ENCODE data around the gene TRIM63.
A peak's percentile ranks its signal among the peaks of the same experiment; 100 is the strongest.
"Not testable (repeated sequence)": the region's sequence is repeated elsewhere in the genome, so short reads cannot be mapped to it uniquely, and the experiment has no call there.

TRIM63 gene

DNA sequence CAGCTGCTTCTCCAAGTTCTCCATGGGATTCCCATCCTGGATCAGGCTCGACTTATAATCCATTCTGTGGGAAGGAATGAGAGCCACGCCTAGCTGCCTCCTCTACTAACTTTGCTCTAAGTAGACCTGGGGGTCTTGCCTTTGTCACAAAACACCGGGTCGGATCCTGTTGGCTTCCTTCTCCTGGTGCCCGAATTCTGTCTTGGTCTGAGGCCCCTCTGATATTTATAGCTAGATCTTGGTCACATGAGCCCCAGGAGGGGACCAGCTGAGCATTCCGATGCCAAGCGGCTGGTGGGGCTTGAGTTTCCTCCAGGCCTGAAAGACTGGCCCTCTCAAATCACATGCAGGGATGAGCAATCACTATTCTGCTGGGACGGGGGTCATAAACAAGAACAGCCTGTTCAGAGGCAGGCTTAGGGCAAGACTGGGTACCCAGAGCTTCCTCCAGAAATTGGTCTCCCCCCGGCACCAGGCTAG lies at the start of gene TRIM63:
TSS of gene TRIM63 (minus strand) at position 199 of the 480 bp plus-strand sequence. CDS start at position 63, 136 bp downstream.
- Mint-ChIP-seq H3K27ac (no peak within 1 kb of the TSS), H3K9me3 (ENCODE audit: low read depth) (no peaks in the 10 kb centered on the region), H3K4me1 (ENCODE audit: low read depth) (no peaks in the 10 kb centered on the region), H3K27me3 (no peaks in the 10 kb centered on the region), H3K36me3 (no peaks in the 10 kb centered on the region), H3K4me3 (no peak within 1 kb of the TSS)

DNA sequence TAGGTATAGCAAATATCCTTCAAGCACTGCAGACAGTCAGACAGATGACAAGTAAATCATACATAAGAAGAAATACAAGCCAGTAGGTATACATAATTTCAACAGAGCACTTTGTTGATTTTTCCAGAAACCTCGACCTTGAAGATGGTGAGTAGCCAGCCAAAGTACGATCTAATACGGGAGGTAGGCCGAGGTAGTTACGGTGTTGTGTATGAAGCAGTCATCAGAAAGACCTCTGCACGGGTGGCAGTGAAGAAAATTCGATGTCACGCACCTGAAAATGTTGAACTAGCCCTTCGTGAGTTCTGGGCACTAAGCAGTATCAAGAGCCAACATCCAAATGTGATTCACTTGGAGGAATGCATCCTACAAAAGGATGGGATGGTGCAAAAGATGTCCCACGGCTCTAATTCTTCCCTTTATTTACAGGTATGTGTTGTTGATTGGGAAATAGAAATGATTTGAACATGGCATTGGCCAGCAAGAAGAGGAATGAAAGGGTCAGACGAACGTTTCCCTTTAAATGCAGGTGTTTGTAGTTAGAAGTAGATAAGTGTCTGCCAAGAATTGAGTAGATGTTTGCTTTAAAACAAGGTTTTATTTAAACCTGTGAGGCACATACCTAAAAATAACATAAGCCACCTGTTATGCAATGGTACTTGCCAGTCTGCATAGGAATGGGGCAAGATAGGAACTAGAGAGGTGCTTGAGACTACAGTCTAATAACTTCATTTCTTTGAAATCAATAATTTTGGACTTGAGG lies 46.9 kb upstream of the TRIM63 start:
- Mint-ChIP-seq H3K4me1 (ENCODE audit: low read depth) (peaks cover 41% of the 10 kb centered on the region), H3K9me3 (ENCODE audit: low read depth) (no peaks in the 10 kb centered on the region), H3K36me3 (no peaks in the 10 kb centered on the region), H3K4me3 (peak overlapping the region; percentile 4), H3K27ac (no peak overlapping the region), H3K27me3 (no peaks in the 10 kb centered on the region)

DNA sequence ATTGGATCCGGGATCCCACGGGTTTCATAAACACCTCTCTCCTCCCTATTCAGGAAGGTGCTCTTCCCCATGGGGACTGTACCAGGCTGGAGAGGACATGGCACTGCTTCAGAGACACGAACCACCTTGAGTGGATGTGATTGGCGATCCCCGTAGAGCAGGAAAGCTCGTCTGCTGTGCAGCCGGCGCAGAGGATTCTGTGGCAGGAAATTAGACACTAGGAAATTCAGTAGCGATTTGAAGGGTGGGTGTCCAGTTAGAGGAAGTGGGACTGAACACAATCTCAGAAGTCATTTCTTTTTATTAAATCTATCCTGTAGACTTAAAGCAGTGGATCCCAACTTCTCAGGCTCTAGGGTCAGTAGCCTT lies 45.0 kb upstream of the TRIM63 start:
- Mint-ChIP-seq H3K4me1 (ENCODE audit: low read depth) (peaks cover 30% of the 10 kb centered on the region), H3K4me3 (peak overlapping the region; percentile 94), H3K36me3 (no peaks in the 10 kb centered on the region), H3K27ac (peak overlapping the region; percentile 85), H3K9me3 (ENCODE audit: low read depth) (no peaks in the 10 kb centered on the region), H3K27me3 (no peaks in the 10 kb centered on the region)

DNA sequence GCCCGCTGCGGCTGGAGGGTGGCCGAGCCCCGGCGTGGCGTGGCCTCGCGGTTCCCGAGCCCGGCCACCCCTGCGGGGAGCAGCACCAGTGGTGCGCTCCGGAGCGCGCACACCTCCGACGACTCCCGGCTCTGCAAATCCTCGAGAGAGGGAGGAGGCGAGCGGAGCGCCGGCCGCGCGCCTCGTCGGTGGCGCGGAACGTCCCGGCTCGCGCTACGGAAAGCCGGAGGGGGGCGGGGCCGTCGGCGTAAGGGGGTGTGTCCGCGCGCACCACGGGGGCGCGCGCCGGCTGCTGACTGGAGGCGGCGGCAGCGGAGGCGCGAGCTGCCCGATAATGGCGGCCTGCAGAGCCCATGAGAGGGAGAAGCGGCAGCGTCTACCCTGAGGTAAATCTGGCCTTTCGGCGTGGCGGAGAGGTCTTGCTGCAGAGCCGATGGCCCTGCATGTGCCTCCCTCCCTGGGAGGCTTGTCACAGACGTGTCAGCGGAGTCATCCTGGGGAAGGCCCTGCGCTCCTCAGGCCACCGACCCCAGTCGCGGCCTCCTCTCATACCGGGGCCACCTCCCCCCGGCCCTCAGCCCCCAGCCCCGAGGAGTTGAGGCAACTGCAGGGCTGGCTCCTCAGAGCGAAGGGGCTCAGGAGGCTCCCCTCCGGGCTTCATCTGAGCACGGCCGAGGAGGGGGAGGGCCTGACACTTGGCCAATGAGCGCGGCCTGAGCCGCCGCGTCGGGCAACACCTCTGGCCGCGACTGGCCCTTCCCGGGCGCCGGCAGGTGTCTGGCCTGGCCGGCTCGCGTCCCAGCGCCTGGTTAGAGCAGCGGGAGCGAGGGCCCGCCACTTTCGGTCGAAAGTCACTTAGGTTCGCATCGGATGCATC lies 44.3 kb upstream of the TRIM63 start, which contains the start of gene PDIK1L:
TSS of gene PDIK1L (plus strand) at position 295 of the 877 bp plus-strand sequence. CDS start 2,485 bp downstream, outside the sequence.
- Mint-ChIP-seq H3K36me3 (no peaks in the 10 kb centered on the region), H3K4me1 (ENCODE audit: low read depth) (peaks cover 28% of the 10 kb centered on the region), H3K27me3 (no peaks in the 10 kb centered on the region), H3K4me3 (peak within 1 kb of the TSS; percentile 94), H3K27ac (peak within 1 kb of the TSS; percentile 90), H3K9me3 (ENCODE audit: low read depth) (no peaks in the 10 kb centered on the region)

DNA sequence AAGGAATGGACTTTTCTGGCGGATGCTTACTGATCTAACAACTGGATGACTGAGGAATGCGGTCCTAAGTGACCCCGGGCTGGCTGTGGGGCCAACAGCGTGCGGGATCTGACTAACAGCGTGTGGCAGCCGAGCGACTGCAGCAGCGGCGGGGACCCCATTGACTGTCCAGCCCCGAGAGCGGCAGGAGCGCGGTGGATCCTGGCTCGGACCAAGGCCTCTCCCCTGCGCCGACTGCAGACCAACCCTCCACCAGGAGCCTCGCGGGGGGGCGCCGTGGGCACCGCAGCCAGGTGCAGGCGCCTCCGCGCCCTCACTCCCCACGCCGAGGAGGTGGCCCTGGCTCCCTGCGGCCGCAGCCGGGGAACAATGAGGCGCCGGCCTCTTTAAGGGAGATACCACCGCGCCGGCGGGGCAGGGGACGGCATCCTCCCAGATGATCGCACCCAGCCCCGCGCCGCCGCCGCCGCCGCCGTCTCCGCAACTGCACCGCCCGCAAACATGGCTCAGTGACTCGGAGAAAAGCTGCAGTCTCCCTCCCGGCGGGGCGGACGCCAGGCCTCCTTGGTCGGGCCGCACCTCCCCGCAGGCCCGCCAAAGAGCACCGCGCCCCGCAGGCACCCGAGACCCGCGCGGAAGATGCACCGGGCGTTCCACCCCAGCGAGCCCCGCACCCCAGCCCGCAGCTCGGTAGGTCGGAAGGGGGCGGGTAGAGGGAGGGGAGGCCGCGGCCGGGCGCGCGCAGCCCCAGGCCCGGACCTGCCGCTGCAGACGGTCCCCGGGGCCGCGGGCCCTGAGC lies 43.5 kb upstream of the TRIM63 start:
- Mint-ChIP-seq H3K4me3 (peak overlapping the region; percentile 90), H3K4me1 (ENCODE audit: low read depth) (peaks cover 28% of the 10 kb centered on the region), H3K36me3 (no peaks in the 10 kb centered on the region), H3K27ac (peak overlapping the region; percentile 74), H3K9me3 (ENCODE audit: low read depth) (no peaks in the 10 kb centered on the region), H3K27me3 (no peaks in the 10 kb centered on the region)

DNA sequence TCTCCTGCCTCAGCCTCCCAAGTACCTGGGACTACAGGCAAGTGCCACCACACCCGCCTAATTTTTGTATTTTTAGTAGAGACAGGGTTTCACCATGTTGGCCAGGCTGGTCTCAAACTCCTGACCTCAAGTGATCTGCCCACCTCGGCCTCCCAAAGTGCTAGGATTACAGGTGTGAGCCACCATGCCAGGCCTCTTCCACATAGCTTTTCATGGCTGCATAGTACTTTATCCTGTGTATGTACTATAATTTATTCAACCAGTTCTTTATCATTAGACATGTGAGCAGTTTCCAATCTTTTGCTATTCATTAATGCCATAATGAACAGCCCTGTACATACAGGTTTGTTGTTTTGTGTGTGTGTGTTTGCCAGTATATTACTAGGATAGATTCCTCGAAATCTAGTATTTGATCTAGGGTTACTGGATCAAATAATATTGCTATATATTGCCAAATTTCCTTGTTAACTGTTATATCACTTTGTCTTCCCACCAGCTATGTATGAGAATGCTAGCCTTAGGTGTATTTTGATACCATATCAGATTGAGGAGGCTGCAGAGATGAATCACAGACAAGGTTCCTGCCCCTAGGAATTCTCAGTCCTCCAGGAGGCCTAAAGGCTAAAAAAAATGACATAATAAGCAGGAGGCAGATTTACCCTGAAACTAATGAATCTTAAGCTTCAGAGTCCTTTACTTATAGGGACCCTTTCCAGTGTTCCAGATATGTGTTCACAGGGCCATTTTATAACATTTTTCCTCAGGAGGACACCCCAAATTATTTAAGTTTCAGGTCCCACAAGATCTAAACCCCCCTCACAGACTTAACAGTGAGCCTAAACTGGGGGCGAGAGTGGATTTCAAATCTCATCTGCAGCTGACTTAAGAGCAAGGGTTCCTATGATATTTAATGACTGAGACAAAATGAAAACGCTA lies 42.1 kb upstream of the TRIM63 start:
- peaks cover 28% of the 10 kb centered on the region for H3K4me1 Mint-ChIP-seq (ENCODE audit: low read depth)
- H3K27ac Mint-ChIP-seq: no peak overlapping the region
- H3K36me3 Mint-ChIP-seq: no peaks in the 10 kb centered on the region
- no peaks in the 10 kb centered on the region for H3K9me3 Mint-ChIP-seq (ENCODE audit: low read depth)
- no peaks in the 10 kb centered on the region for H3K27me3 Mint-ChIP-seq
- H3K4me3 Mint-ChIP-seq: peak overlapping the region; percentile 90

DNA sequence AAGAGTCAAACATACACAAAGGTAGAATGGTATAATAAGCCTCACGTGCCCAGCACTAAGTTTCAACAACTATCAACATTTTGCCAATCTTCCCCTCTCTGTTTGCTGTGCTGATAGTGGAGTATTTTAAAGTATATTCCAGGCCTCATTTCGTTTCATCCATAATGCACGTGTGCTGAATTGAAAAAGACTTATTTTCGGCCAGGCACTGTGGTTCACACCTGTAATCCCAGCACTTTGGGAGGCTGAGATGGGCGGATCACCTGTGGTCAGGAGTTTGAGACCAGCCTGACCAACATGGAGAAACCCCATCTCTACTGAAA lies 37.8 kb upstream of the TRIM63 start:
- not testable (repeated sequence) for H3K4me3 Mint-ChIP-seq; H3K27me3 Mint-ChIP-seq; H3K9me3 Mint-ChIP-seq (ENCODE audit: low read depth); H3K36me3 Mint-ChIP-seq; H3K4me1 Mint-ChIP-seq (ENCODE audit: low read depth); H3K27ac Mint-ChIP-seq

DNA sequence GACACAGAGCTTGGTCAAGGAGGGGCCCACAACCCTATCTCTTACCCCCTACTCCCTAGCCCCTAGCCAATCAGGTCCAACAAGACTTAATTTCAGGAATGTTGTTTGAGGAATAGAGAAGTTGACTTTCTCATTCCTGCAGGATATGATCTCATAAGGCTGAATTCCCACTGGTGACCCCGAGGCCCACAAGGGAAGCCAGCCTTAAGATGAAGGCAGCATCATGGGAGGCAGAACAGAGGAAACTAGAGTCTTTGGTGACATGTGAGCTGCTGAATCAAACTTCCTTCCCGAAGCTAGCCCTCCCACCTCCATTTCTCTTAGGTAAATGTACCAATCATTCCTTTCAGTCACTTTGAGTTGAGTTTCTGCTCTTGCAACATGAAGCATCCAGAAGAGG lies 35.1 kb upstream of the TRIM63 start:
- Mint-ChIP-seq H3K27ac (no peak overlapping the region), H3K9me3 (ENCODE audit: low read depth) (no peaks in the 10 kb centered on the region), H3K27me3 (no peaks in the 10 kb centered on the region), H3K4me3 (no peak overlapping the region), H3K36me3 (no peaks in the 10 kb centered on the region), H3K4me1 (ENCODE audit: low read depth) (peaks cover 4% of the 10 kb centered on the region)

DNA sequence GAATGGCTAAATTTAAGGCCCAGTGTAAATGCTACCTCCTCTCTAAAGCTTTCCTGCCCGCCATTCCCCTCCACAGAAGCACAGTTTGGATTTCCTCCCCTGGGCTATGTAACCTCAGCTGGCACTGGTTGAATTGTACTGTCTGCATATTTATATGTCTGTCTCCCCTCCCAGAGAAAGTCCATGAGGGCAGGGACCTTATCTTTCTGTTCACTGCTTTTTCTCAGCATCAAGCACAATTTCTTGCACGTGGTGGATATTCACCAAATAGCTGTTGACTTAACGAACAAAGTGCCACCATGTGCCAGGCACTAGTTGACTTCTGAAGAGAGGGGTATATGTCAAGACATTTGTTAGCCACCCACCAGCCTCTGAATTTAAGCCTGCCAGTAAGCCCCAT lies 34.7 kb upstream of the TRIM63 start:
- Mint-ChIP-seq H3K36me3 (no peaks in the 10 kb centered on the region), H3K4me1 (ENCODE audit: low read depth) (peaks cover 4% of the 10 kb centered on the region), H3K4me3 (no peak overlapping the region), H3K9me3 (ENCODE audit: low read depth) (no peaks in the 10 kb centered on the region), H3K27me3 (no peaks in the 10 kb centered on the region), H3K27ac (no peak overlapping the region)

DNA sequence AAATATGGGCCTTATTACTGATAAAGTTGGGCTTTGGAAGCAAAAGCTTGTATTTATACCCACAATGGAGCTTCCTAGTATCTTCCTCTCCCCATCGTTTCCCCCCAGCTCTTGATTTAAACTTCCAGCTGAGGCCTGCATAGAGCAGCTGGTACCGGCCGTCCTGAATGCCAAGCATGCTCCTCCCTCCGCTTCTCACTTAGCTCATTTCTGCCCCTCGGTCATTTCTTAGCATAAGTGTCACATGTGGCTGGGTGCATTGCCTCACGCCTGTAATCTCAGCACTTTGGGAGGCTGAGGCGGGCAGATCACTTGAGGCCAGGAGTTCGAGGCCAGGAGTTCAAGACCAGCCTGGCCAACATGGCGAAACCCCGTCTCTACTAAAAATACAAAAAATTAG lies 32.8 kb upstream of the TRIM63 start:
- H3K27ac Mint-ChIP-seq; H3K36me3 Mint-ChIP-seq; H3K27me3 Mint-ChIP-seq; H3K9me3 Mint-ChIP-seq (ENCODE audit: low read depth); H3K4me3 Mint-ChIP-seq; H3K4me1 Mint-ChIP-seq (ENCODE audit: low read depth): not testable (repeated sequence)

DNA sequence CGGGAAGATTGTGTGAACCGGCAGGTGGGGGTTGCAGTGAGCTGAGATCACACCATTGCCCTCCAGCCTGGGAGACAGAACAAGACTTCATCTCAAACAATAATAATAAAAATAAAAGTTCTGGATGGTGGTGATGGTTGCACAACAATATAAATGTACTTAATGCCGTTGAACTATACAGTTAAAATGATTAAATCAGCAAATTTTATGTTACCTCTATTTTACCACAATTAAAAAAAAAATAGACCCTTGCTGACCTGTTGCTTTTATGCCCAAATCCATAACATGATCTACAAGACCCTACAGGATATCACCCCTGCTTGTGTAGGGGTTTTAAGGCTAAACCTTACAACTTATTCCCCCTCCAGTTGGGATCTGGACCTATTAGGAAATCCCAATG lies 32.4 kb upstream of the TRIM63 start:
- H3K27me3 Mint-ChIP-seq: no peaks in the 10 kb centered on the region
- no peaks in the 10 kb centered on the region for H3K9me3 Mint-ChIP-seq (ENCODE audit: low read depth)
- no peak overlapping the region for H3K27ac Mint-ChIP-seq
- H3K4me3 Mint-ChIP-seq: no peak overlapping the region
- no peaks in the 10 kb centered on the region for H3K4me1 Mint-ChIP-seq (ENCODE audit: low read depth)
- no peaks in the 10 kb centered on the region for H3K36me3 Mint-ChIP-seq

DNA sequence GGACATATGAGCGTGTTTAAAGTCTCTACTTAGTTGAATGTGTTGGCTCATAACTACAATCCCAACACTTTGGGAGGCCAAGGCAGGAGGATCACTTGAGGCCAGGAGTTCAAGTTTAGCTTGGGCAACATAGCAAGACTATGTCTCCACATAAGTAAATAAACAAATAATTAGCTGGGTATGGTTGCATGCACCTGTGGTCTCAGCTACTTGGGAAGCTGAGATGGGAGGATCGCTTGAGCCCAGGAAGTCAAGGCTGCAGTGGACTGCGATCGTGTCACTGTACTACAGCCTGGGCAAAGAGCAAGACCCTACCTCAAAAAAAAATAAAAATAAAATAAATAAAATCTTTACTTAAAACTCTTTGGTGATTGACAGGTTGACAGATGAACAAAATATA lies 31.2 kb upstream of the TRIM63 start:
- no peaks in the 10 kb centered on the region for H3K9me3 Mint-ChIP-seq (ENCODE audit: low read depth)
- no peaks in the 10 kb centered on the region for H3K27me3 Mint-ChIP-seq
- no peak overlapping the region for H3K4me3 Mint-ChIP-seq
- H3K4me1 Mint-ChIP-seq (ENCODE audit: low read depth): no peaks in the 10 kb centered on the region
- no peaks in the 10 kb centered on the region for H3K36me3 Mint-ChIP-seq
- H3K27ac Mint-ChIP-seq: no peak overlapping the region

DNA sequence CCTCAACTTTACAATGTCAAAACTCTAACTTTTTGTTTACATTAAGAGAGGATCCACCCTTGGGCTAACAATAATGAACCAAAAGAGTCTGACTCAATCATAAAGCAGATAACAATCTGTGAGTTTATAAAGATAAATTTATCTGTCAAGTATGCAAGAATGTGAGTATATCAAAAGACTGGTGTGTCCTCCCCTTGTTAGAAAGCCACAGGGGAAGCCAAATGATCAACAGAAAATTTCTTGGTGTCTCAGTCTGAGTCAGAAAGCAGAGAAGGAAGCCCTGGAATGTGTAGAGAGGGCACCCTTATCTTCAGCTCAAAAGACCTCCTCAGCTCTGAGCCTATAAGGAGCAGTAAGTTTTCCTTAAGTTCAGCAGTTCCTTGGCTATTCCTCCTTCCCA lies 30.3 kb upstream of the TRIM63 start:
- Mint-ChIP-seq H3K27ac (no peak overlapping the region), H3K36me3 (no peaks in the 10 kb centered on the region), H3K9me3 (ENCODE audit: low read depth) (no peaks in the 10 kb centered on the region), H3K4me3 (no peak overlapping the region), H3K27me3 (peaks cover 2% of the 10 kb centered on the region), H3K4me1 (ENCODE audit: low read depth) (no peaks in the 10 kb centered on the region)

DNA sequence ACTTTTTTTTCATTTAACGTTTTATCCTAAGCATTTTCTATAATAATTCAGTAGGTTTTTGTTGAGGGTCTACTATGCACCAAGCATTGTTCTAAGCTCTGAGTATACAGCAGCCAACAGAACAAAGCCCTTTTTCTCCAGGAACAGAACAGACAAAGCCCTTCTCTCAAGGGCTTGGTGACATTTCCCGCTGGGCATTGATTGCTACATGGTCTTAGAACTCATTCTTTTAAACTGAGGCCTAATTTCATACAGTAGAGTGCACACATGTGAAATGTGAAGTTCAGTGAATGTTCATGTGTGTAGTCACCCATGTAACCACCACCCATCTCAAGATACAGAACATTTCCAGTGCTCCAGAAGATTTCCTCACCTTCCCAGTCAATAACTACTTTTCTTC lies 29.0 kb upstream of the TRIM63 start:
- no peaks in the 10 kb centered on the region for H3K9me3 Mint-ChIP-seq (ENCODE audit: low read depth)
- H3K36me3 Mint-ChIP-seq: no peaks in the 10 kb centered on the region
- no peak overlapping the region for H3K27ac Mint-ChIP-seq
- H3K4me3 Mint-ChIP-seq: no peak overlapping the region
- peaks cover 4% of the 10 kb centered on the region for H3K27me3 Mint-ChIP-seq
- no peaks in the 10 kb centered on the region for H3K4me1 Mint-ChIP-seq (ENCODE audit: low read depth)
